ENCODE measurements around the gene SERPINA9. TPM values are rescaled to one million over a fixed set of nuclear protein-coding genes. Genes with fewer than 3 reads are reported as not detected.

The SERPINA9 gene, protein sequence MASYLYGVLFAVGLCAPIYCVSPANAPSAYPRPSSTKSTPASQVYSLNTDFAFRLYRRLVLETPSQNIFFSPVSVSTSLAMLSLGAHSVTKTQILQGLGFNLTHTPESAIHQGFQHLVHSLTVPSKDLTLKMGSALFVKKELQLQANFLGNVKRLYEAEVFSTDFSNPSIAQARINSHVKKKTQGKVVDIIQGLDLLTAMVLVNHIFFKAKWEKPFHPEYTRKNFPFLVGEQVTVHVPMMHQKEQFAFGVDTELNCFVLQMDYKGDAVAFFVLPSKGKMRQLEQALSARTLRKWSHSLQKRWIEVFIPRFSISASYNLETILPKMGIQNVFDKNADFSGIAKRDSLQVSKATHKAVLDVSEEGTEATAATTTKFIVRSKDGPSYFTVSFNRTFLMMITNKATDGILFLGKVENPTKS
- not detected for polyA plus RNA-seq (2013, experiment 1 of 4)
- polyA plus RNA-seq (2013, experiment 2 of 4) = not detected
- polyA plus RNA-seq (2013, experiment 3 of 4) = not detected
- polyA plus RNA-seq (2013, experiment 4 of 4) = not detected

DNA sequence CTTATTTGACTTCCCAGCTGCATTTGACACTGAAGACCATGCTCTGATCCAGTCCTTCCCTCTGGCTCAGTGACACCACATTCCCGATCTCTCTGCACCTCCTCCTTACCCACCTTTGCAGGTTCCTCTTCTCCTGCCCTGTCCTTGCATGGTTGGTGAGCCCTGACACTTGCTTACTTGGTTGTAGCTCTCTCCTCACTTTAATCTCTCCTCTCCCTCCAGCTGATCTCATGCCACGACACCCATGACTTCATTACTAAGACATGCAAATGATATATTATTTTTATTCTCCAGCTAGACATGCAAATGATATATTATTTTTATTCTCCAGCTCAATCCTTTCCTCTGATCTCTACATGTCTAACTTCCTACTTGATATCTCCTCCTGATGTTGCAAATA, at the start of gene SERPINA9:
TSS of gene SERPINA9 (minus strand) at position 175 of the 400 bp plus-strand sequence. CDS start 6,357 bp downstream, outside the sequence.
- WGBS, 2 experiments = 98% methylated on average over 2 of the region's 2 CpGs
- no peak within 1 kb of the TSS for H3K27ac ChIP-seq (ENCODE audit: insufficient read depth, low read depth, low read length, poor library complexity, severe bottlenecking)
- H3K36me3 ChIP-seq (ENCODE audit: control insufficient read depth, insufficient read depth, low read length) = no peaks in the 10 kb centered on the region
- H3K4me3 ChIP-seq (ENCODE audit: insufficient read depth, low read depth, low read length) = no peak within 1 kb of the TSS
- no peaks in the 10 kb centered on the region for H3K27me3 ChIP-seq (ENCODE audit: control insufficient read depth, insufficient read depth, low read length, poor library complexity, severe bottlenecking)
- no peaks in the 10 kb centered on the region for H3K4me1 ChIP-seq (ENCODE audit: control insufficient read depth, insufficient read depth, low read length)
- H3K9me3 ChIP-seq (ENCODE audit: control insufficient read depth, low read length) = no peaks in the 10 kb centered on the region

DNA sequence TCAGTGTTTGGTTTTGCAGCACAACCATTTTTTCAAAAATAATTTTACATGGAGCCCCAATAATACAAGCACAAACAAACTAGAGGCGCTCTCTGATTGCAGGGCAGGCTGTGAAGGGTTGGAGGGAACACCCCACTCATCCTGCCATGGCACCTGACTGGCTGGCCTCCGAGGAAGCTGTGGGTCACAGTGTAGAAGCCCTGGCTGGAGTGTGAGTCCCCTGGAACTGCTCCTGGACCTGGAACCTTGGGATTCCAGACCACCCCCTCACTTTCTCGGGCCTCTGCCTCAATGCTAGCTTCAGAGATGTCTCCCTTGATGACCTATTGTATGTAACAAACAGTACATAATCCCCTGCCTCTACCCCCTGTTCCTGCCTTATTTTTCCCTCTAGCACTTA, 48.1 kb upstream of the SERPINA9 start:
- Histone ChIP-seq H3K27ac (ENCODE audit: insufficient read depth, low read depth, low read length, poor library complexity, severe bottlenecking) (no peak overlapping the region), H3K9me3 (ENCODE audit: control insufficient read depth, low read length) (no peaks in the 10 kb centered on the region), H3K36me3 (ENCODE audit: control insufficient read depth, insufficient read depth, low read length) (no peaks in the 10 kb centered on the region), H3K27me3 (ENCODE audit: control insufficient read depth, insufficient read depth, low read length, poor library complexity, severe bottlenecking) (no peaks in the 10 kb centered on the region), H3K4me3 (ENCODE audit: insufficient read depth, low read depth, low read length) (no peak overlapping the region), H3K4me1 (ENCODE audit: control insufficient read depth, insufficient read depth, low read length) (no peaks in the 10 kb centered on the region)
- WGBS, 2 experiments = 85 to 93% methylated on average over 3 of the region's 3 CpGs

DNA sequence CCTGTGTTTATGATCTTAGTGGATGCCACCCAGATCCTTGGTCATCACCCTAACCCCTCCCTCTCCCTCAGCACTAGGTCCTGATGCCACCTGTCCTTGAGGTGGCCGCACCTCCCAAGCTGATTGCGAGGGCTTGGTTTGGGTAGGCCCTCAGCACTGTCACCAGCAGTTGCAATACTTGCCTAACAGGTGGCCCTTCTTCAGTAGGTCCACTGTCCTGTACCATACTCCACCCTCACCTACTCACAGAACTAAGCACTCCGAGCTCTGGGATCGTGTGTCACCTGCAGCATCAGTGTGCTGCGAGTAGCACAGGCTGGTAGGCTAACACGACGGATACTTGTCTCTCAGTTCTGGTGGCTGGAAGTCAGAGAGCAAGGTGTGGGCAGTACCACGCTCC, 47.3 kb upstream of the SERPINA9 start:
- Histone ChIP-seq H3K4me3 (ENCODE audit: insufficient read depth, low read depth, low read length) (no peak overlapping the region), H3K4me1 (ENCODE audit: control insufficient read depth, insufficient read depth, low read length) (no peaks in the 10 kb centered on the region), H3K36me3 (ENCODE audit: control insufficient read depth, insufficient read depth, low read length) (no peaks in the 10 kb centered on the region), H3K27me3 (ENCODE audit: control insufficient read depth, insufficient read depth, low read length, poor library complexity, severe bottlenecking) (no peaks in the 10 kb centered on the region), H3K9me3 (ENCODE audit: control insufficient read depth, low read length) (no peaks in the 10 kb centered on the region), H3K27ac (ENCODE audit: insufficient read depth, low read depth, low read length, poor library complexity, severe bottlenecking) (no peak overlapping the region)
- 94% methylated on average over 8 of the region's 8 CpGs for WGBS, 2 experiments

DNA sequence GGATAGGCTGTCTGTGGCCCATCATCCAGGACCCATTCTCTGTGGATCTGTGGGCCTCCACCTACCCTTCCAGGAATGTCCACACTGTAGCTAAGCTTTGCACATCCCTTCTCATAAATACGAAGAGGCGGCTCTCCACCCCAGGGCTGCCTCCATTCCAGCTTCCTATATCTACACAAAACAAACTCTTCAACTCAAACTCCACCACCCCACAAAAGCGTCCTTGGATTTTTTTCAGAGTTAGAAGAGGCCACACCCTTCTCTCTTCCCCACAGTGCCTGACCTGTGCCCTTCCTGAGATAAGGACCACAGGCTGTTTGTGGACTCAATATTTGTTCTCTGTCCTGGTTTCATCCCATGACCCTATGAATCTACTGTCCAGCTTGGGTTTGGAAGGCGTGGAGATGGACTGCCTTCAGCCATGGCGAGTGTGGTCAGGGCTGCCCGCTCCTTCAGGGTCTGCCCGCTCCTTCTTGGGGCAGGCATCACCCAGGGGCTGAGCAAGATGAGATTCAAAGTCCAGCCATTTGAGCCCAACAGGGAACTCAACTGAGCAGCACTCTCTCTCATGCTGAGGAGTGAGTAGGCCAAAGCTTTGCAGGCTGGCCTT, 46.2 kb upstream of the SERPINA9 start:
- Histone ChIP-seq H3K9me3 (ENCODE audit: control insufficient read depth, low read length) (no peaks in the 10 kb centered on the region), H3K36me3 (ENCODE audit: control insufficient read depth, insufficient read depth, low read length) (no peaks in the 10 kb centered on the region), H3K27me3 (ENCODE audit: control insufficient read depth, insufficient read depth, low read length, poor library complexity, severe bottlenecking) (no peaks in the 10 kb centered on the region), H3K27ac (ENCODE audit: insufficient read depth, low read depth, low read length, poor library complexity, severe bottlenecking) (no peak overlapping the region), H3K4me3 (ENCODE audit: insufficient read depth, low read depth, low read length) (no peak overlapping the region), H3K4me1 (ENCODE audit: control insufficient read depth, insufficient read depth, low read length) (no peaks in the 10 kb centered on the region)
- 92 to 94% methylated on average over 7 of the region's 7 CpGs for WGBS, 2 experiments

DNA sequence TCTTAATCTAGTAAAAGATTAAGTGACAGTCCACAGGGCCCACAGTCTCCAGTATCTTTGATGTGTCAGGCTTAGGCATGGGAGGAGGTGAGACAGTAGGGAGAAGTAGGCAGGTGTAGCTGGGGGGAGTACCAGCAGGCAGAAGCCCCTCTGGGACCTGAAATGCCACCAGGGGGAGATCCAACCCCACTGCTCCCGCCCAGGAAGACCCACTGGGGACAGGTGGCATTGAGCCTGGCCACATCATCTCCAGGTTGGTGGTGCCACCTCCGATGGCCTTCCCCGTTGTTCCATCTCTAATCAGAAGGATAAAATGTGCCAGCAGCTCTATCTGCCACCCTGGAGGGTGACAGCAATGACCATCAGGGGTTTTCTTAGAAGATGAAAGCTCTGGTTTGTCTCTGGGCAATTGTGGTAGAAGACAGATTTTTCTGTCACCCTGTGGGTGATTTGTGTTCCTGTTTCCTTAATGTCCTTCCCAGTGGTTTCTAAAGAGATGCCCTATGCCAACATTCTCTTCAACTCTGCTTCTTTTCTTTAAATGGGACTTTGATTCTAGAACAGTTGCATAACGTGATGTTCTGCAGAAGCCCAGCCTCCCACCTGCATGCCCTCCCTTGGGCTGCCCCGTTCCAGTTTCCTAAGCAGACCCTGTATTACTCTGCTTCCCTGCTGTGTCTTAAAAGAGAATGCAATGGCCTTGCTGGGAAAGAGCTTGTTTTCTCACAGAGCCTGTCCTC, 45.5 kb upstream of the SERPINA9 start:
- H3K4me1 ChIP-seq (ENCODE audit: control insufficient read depth, insufficient read depth, low read length) = no peaks in the 10 kb centered on the region
- no peak overlapping the region for H3K27ac ChIP-seq (ENCODE audit: insufficient read depth, low read depth, low read length, poor library complexity, severe bottlenecking)
- no peaks in the 10 kb centered on the region for H3K9me3 ChIP-seq (ENCODE audit: control insufficient read depth, low read length)
- H3K36me3 ChIP-seq (ENCODE audit: control insufficient read depth, insufficient read depth, low read length) = no peaks in the 10 kb centered on the region
- 61 to 62% methylated on average over 5 of the region's 5 CpGs for WGBS, 2 experiments
- H3K27me3 ChIP-seq (ENCODE audit: control insufficient read depth, insufficient read depth, low read length, poor library complexity, severe bottlenecking) = no peaks in the 10 kb centered on the region
- no peak overlapping the region for H3K4me3 ChIP-seq (ENCODE audit: insufficient read depth, low read depth, low read length)

DNA sequence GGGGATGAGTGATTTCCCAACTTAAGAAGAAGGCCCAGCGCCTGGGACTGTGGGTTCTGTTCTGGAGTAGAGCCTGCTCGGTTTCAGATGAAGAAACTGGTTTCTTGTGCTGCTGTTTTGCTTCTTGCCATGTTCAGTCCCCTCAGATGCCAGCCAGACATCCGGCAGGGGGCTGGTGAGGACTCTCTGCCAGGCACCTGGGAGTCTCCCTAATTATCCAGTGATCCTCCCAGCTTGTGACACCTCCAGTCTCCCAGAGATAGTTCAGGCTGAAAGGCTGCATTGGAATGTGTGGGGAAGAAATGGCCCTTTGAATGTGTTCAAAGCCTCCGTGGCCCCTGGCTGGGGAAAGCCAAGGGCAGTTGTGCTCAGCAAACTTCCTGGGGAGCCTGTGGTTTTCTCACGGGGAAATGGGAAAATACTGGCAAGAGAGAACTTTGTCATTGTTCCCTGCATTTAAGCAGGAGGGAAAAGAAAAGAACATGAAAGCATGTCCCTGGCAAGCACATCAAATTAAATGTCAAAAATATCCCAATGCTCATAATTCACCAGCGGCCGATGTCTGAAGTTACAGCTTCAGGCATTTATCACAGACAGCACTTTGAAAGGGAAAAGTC, 41.8 kb upstream of the SERPINA9 start:
- Histone ChIP-seq H3K36me3 (ENCODE audit: control insufficient read depth, insufficient read depth, low read length) (no peaks in the 10 kb centered on the region), H3K9me3 (ENCODE audit: control insufficient read depth, low read length) (no peaks in the 10 kb centered on the region), H3K27ac (ENCODE audit: insufficient read depth, low read depth, low read length, poor library complexity, severe bottlenecking) (no peak overlapping the region), H3K4me1 (ENCODE audit: control insufficient read depth, insufficient read depth, low read length) (no peaks in the 10 kb centered on the region), H3K4me3 (ENCODE audit: insufficient read depth, low read depth, low read length) (no peak overlapping the region), H3K27me3 (ENCODE audit: control insufficient read depth, insufficient read depth, low read length, poor library complexity, severe bottlenecking) (no peaks in the 10 kb centered on the region)
- 58 to 66% methylated on average over 7 of the region's 7 CpGs for WGBS, 2 experiments

DNA sequence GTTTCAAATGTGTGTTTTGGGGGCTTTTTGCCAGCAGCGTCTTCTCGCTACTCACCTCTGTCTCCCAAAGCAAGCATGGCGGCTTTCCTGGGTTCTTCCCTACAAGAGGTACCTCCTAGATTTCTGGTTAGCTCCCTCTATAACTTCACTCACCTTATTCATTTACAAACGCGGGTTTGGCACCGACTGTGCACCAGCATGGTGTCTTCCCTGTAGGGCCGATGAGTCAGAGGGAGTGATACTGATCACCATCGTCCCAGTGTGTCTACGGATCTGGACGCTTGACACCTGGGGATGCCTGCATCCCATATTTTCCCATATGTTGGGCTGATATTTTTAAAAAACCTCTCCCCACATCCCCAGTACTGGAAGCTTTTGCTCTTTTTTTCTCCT, 41.2 kb upstream of the SERPINA9 start:
- Histone ChIP-seq H3K27me3 (ENCODE audit: control insufficient read depth, insufficient read depth, low read length, poor library complexity, severe bottlenecking) (no peaks in the 10 kb centered on the region), H3K36me3 (ENCODE audit: control insufficient read depth, insufficient read depth, low read length) (no peaks in the 10 kb centered on the region), H3K4me3 (ENCODE audit: insufficient read depth, low read depth, low read length) (no peak overlapping the region), H3K4me1 (ENCODE audit: control insufficient read depth, insufficient read depth, low read length) (no peaks in the 10 kb centered on the region), H3K9me3 (ENCODE audit: control insufficient read depth, low read length) (no peaks in the 10 kb centered on the region), H3K27ac (ENCODE audit: insufficient read depth, low read depth, low read length, poor library complexity, severe bottlenecking) (no peak overlapping the region)
- 51 to 61% methylated on average over 10 of the region's 10 CpGs for WGBS, 2 experiments

DNA sequence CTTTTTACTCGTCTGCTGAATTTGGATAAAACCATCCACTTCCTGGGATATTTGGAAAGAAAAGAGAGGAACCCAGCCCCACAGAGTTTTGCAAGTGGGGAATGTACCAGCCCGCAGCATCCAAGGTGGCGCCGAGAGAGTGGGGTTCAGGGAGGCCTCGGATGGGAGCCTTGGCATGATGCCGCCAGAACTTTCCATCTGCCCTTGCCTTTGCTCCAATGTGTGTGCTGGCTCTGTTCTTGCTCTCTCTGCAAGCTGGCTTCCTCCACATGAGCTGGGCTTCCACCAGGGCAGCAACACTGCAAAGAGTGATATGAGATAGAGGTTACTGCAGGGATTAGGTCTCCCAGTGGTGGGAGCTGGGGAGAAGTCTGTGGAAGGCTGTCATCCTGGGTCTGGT, 39.9 kb upstream of the SERPINA9 start:
- no peaks in the 10 kb centered on the region for H3K9me3 ChIP-seq (ENCODE audit: control insufficient read depth, low read length)
- 92 to 97% methylated on average over 6 of the region's 6 CpGs for WGBS, 2 experiments
- no peak overlapping the region for H3K27ac ChIP-seq (ENCODE audit: insufficient read depth, low read depth, low read length, poor library complexity, severe bottlenecking)
- H3K27me3 ChIP-seq (ENCODE audit: control insufficient read depth, insufficient read depth, low read length, poor library complexity, severe bottlenecking) = no peaks in the 10 kb centered on the region
- no peaks in the 10 kb centered on the region for H3K4me1 ChIP-seq (ENCODE audit: control insufficient read depth, insufficient read depth, low read length)
- no peaks in the 10 kb centered on the region for H3K36me3 ChIP-seq (ENCODE audit: control insufficient read depth, insufficient read depth, low read length)
- H3K4me3 ChIP-seq (ENCODE audit: insufficient read depth, low read depth, low read length) = no peak overlapping the region

DNA sequence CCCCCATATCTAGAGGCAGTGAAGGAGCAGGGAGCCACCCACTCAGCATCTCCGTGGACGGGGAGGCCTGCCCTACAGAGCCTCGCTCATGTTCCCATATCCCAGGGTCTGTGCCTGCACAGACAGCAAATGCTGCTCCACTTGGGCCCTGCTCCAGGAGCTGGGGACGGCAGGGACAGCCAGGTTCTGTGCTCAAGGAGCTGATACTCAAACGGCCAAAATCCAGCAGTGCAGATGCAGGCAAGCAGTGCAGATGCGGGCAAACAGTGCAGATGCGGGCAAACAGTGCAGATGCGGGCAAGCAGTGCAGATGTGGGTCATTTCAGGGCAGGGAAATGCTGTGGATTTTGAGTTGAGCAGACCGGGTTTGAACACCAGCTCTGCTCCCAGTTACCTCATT, 39.4 kb upstream of the SERPINA9 start:
- WGBS, 2 experiments = 91 to 92% methylated on average over 9 of the region's 9 CpGs
- Histone ChIP-seq H3K4me3 (ENCODE audit: insufficient read depth, low read depth, low read length) (no peak overlapping the region), H3K27me3 (ENCODE audit: control insufficient read depth, insufficient read depth, low read length, poor library complexity, severe bottlenecking) (no peaks in the 10 kb centered on the region), H3K4me1 (ENCODE audit: control insufficient read depth, insufficient read depth, low read length) (no peaks in the 10 kb centered on the region), H3K9me3 (ENCODE audit: control insufficient read depth, low read length) (no peaks in the 10 kb centered on the region), H3K36me3 (ENCODE audit: control insufficient read depth, insufficient read depth, low read length) (no peaks in the 10 kb centered on the region), H3K27ac (ENCODE audit: insufficient read depth, low read depth, low read length, poor library complexity, severe bottlenecking) (no peak overlapping the region)

DNA sequence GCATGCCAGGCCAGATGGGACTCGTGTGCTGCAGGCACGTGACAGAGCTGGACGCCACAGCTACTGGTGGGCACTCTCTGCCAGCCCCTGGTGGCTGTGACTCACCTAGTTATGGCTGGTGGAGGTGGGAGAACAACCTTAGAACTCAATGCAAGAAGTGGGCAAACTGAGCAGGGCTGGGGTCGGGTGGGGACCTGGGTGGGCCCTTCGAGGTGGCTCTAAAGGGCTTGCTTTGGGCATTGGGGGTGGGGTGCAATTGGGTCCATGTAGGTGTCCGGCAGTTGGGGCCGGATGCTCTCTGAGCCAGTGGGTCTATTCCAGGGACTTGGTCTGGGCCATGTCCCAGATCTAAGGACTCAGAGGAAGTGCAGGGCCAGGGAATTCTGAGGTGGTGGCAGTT, 38.4 kb upstream of the SERPINA9 start:
- H3K27ac ChIP-seq (ENCODE audit: insufficient read depth, low read depth, low read length, poor library complexity, severe bottlenecking) = no peak overlapping the region
- WGBS, 2 experiments = 85 to 89% methylated on average over 7 of the region's 7 CpGs
- H3K27me3 ChIP-seq (ENCODE audit: control insufficient read depth, insufficient read depth, low read length, poor library complexity, severe bottlenecking) = no peaks in the 10 kb centered on the region
- H3K4me1 ChIP-seq (ENCODE audit: control insufficient read depth, insufficient read depth, low read length) = no peaks in the 10 kb centered on the region
- H3K36me3 ChIP-seq (ENCODE audit: control insufficient read depth, insufficient read depth, low read length) = no peaks in the 10 kb centered on the region
- no peaks in the 10 kb centered on the region for H3K9me3 ChIP-seq (ENCODE audit: control insufficient read depth, low read length)
- H3K4me3 ChIP-seq (ENCODE audit: insufficient read depth, low read depth, low read length) = no peak overlapping the region
